Activated CD4-positive, alpha-beta T cell treated with anti-CD3 and anti-CD28 coated beads, Interleukin-2, amount 10 ng/mL, durations not matched to agents 24 days and 14 days (primary cell): Measurements from ENCODE around the gene KRT79. TPM values are rescaled to one million over a fixed set of nuclear protein-coding genes. Genes with fewer than 3 reads are reported as not detected.

Experiments
- DNase-seq: peaks from one replicate; pipeline ENCODE4 v3.0.0; 2022
- H3K27ac Mint-ChIP-seq: one replicate; pipeline ENCODE4 v1.8.0; 2022; ENCODE audit warnings: mild to moderate bottlenecking, mixed read lengths
- H3K27me3 Mint-ChIP-seq: one replicate; pipeline ENCODE4 v1.8.0; 2022; ENCODE audit warnings: mixed read lengths
- H3K36me3 Mint-ChIP-seq: one replicate; pipeline ENCODE4 v1.8.0; 2022; ENCODE audit warnings: low read depth, mild to moderate bottlenecking, mixed read lengths
- H3K4me1 Mint-ChIP-seq: one replicate; pipeline ENCODE4 v1.8.0; 2021; ENCODE audit warnings: mixed read lengths
- H3K4me3 Mint-ChIP-seq: one replicate; pipeline ENCODE4 v1.8.0; 2022; ENCODE audit warnings: mild to moderate bottlenecking, moderate library complexity, mixed read lengths
- H3K9me3 Mint-ChIP-seq: one replicate; pipeline ENCODE4 v1.8.0; 2021; ENCODE audit warnings: mixed read lengths
- intact Hi-C: fragments of 100-400 bp; cut with micrococcal nuclease; formaldehyde crosslinking; loops from one replicate; pipeline ENCODE4 v1.15.1; 2023
- total RNA-seq: library from RNA; stranded (reverse); gene quantifications from 2 replicates; pipeline ENCODE4 v1.2.3, GENCODE V29; 2022

The KRT79 gene
- total RNA-seq, 1 donor from 2014 or later, result not detected

DNA sequence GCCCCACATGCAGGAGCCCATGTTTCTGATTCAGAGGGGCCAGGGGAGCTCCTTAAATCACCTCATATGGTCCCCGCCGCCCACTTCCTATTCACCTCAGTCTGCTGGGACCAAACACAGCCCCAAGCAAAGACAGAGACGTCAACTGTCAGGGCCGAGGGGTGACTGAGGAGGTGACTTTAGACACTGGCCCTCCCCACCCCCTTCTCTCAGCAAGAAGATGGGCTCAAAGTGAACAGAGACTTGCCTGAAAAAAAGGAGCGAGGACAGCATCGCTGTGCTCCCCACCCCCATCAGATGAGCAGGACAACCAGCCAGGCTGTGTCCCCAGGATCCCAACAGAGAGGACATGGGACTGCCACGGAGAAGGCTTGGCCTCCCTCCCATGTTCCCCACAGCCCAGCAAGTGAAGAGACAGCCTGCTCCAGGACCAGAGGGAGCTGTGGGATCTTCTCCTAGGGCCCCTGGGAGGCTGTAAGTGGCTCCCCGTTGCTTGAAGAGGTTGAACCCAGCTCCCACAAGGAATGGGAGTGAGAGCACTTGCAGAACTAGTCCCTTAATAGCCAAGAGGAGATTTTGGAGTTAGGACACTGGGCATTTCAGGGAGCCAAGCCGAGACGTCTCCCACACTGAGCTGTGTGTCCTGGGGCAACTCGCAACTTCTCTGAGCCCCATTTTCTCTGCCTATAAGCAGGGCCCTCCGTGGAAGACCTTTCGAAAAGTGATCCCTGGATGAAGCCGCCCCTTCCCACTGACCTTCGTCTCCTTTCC, 1.3 kb upstream of the KRT79 start:
- intact Hi-C loops, result no loop called here

DNA sequence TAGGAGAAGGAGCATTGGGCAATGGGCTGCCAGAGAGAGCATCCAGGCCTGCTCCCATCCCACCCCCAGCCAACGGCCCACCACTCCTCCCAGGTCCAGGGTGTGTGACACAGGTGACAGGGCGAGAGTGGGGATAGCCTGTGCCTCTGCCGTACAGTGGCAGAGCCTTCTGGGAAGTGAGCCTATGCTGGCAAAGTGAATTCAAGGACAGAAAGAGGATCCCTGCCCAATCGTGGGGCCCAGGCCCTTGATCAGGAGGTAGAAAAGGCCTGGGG, 553 bp upstream of the KRT79 start:
- Mint-ChIP-seq H3K36me3 (no peaks in the 10 kb centered on the region), H3K27me3 (peaks cover 2% of the 10 kb centered on the region), H3K4me3 (no peak overlapping the region), H3K4me1 (peaks cover 26% of the 10 kb centered on the region), H3K9me3 (no peaks in the 10 kb centered on the region), H3K27ac (peak overlapping the region; percentile 17)
- DNase-seq, result no peak
- intact Hi-C loops, result no loop called here

More for the DNA sequence above, 1.3 kb upstream of the KRT79 start:
- peaks cover 2% of the 10 kb centered on the region for H3K27me3 Mint-ChIP-seq
- peaks cover 26% of the 10 kb centered on the region for H3K4me1 Mint-ChIP-seq
- peak overlapping the region; percentile 92 for H3K27ac Mint-ChIP-seq
- peak overlapping the region; percentile 53 for H3K4me3 Mint-ChIP-seq
- DNase-seq, result no peak
- no peaks in the 10 kb centered on the region for H3K36me3 Mint-ChIP-seq
- no peaks in the 10 kb centered on the region for H3K9me3 Mint-ChIP-seq

- Mint-ChIP-seq H3K4me3 (no peak overlapping the region), H3K4me1 (peaks cover 35% of the 10 kb centered on the region), H3K27ac (no peak overlapping the region), H3K9me3 (no peaks in the 10 kb centered on the region), H3K36me3 (no peaks in the 10 kb centered on the region), H3K27me3 (peaks cover 2% of the 10 kb centered on the region)
- intact Hi-C loops, result no loop called here
- DNase-seq, result no peak
Measured at GRCh38 chr12:52832985-52833905, 866 bp downstream of the KRT79 start.

DNA sequence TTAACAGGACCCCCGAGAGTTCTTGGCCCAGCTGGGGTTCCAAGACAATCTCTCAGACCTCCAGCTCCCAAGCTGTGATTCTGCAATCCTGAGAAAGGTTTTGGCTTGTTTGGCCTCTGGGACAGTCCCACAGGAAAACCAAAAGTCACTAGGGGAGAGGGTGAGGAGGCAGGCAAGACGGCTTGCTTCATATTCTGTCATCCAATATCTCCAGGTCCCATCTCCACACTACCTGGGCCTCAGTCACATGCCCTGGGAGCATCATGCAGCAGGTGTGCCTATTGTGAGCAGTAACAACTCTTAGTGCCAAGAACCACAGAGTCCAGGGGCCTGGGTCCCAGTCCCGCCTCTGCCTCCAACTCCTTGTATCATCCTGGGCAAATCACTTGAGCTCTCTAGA, 1.7 kb downstream of the KRT79 start:
- DNase-seq, result no peak
- no peaks in the 10 kb centered on the region for H3K36me3 Mint-ChIP-seq
- H3K27me3 Mint-ChIP-seq, result peaks cover 2% of the 10 kb centered on the region
- no peak overlapping the region for H3K4me3 Mint-ChIP-seq
- H3K27ac Mint-ChIP-seq, result no peak overlapping the region
- peaks cover 33% of the 10 kb centered on the region for H3K4me1 Mint-ChIP-seq
- no peaks in the 10 kb centered on the region for H3K9me3 Mint-ChIP-seq
- intact Hi-C loops, result no loop called here

DNA sequence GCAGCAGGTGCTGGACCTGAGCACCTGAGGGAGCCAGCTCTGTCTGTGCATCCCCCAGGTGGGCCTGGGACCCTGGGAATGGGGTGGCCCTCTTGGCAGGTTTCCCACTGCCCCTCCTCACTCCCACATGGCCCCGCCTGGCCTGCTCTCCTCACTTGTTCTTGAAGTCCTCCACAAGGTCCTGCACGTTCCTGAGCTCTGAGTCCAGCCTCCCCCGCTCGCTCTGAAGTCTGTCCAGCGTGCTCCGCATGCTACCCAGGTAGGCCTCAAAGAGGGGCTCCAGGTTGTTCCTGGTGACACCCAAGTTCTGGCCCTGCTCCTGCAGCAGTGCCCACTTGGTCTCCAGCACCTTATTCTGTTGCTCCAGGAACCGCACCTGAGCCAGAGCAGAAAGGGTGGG, 2.9 kb downstream of the KRT79 start:
- Mint-ChIP-seq H3K27ac (no peak overlapping the region), H3K36me3 (no peaks in the 10 kb centered on the region), H3K4me3 (no peak overlapping the region), H3K4me1 (peaks cover 22% of the 10 kb centered on the region), H3K9me3 (no peaks in the 10 kb centered on the region), H3K27me3 (peaks cover 2% of the 10 kb centered on the region)
- DNase-seq, result no peak
- intact Hi-C loops, result no loop called here

DNA sequence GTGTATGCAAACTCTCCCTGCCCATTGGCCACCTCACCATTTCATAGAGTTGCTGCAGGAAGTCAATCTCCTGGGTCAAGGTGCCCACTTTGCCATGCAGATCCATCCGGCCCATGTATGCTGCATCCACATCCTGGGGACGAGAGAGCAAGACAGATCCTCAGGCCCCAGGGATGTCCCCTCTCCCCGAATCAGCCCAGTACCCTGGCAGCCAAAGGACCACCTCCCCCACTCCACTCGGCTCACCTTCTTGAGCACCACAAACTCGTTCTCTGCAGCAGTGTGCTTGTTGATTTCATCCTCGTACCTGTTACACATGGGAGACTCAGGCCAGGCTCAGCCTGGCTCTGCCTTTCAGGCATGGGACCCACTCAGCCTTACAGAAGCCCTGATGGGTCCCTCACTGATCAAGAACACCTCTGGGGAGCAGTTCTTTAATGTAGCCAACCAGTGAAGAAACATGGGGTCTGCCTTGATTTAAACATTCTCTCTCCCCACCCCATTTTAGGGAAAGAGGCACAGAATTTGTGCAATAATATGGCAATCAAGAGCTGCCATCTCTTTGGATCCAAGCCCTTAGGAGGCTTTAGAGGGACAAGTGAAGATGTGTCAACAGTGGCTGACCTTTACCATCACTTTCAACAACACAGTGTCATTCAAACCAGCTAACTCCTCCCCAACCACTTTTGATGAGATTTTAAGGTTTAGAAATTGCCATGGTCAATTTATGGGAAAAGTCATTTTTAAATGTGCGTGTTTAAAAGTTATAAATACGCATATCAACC, 3.9 kb downstream of the KRT79 start:
- Mint-ChIP-seq H3K36me3 (no peaks in the 10 kb centered on the region), H3K4me1 (peaks cover 11% of the 10 kb centered on the region), H3K27ac (no peak overlapping the region), H3K9me3 (no peaks in the 10 kb centered on the region), H3K4me3 (no peak overlapping the region), H3K27me3 (peaks cover 2% of the 10 kb centered on the region)
- no peak for DNase-seq
- intact Hi-C loops, result no loop called here

DNA sequence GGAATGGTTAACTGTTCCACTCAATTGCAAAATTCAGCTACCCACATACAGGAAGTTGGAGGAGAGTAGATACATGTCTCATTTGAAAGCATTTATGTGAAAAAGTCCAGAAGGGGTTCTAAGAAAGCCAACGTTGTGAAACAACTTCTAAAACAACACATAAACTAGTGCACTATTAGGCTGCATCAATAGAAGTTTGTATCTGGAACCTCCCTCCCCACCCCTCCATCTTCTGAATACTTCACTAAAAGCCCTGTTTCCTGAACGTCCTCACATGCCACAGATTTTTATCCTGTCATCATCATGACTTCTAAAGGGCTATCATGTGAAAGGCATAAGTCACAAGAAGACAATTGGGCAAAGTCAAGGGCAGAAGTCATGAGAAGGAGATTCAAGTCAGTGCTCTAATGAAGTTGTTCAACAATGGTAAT, 5.5 kb downstream of the KRT79 start:
- Mint-ChIP-seq H3K4me3 (no peak overlapping the region), H3K27ac (no peak overlapping the region), H3K9me3 (no peaks in the 10 kb centered on the region), H3K27me3 (peaks cover 2% of the 10 kb centered on the region), H3K4me1 (peaks cover 10% of the 10 kb centered on the region), H3K36me3 (no peaks in the 10 kb centered on the region)
- intact Hi-C loops, result no loop called here
- no peak for DNase-seq

DNA sequence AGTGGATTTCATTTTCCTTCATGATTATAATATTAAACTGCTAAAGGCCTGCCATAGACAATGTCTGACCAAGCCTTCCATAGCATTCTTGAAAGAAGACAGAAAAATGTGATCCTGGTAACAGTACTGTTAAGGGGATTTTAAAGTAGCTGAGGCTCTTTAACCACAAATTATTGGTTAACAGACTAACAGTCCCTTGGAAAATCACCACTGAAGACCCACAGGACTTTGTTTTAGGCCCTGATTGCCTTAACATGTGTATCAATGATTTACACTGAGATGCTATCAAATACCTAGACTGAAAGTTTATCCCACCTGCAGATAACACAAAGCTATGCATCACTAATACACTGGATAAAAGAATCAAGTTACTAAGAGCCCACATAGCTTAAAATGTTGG, 6.0 kb downstream of the KRT79 start:
- peaks cover 10% of the 10 kb centered on the region for H3K4me1 Mint-ChIP-seq
- no peaks in the 10 kb centered on the region for H3K9me3 Mint-ChIP-seq
- peaks cover 2% of the 10 kb centered on the region for H3K27me3 Mint-ChIP-seq
- intact Hi-C loops, result no loop called here
- no peak overlapping the region for H3K4me3 Mint-ChIP-seq
- H3K27ac Mint-ChIP-seq, result no peak overlapping the region
- no peak for DNase-seq
- H3K36me3 Mint-ChIP-seq, result no peaks in the 10 kb centered on the region

- intact Hi-C loops, result no loop called here
- Mint-ChIP-seq H3K36me3 (no peaks in the 10 kb centered on the region), H3K9me3 (no peaks in the 10 kb centered on the region), H3K4me3 (no peak overlapping the region), H3K4me1 (peaks cover 10% of the 10 kb centered on the region), H3K27ac (no peak overlapping the region), H3K27me3 (peaks cover 4% of the 10 kb centered on the region)
- DNase-seq, result no peak
Measured at GRCh38 chr12:52827499-52828090, 6.5 kb downstream of the KRT79 start.

DNA sequence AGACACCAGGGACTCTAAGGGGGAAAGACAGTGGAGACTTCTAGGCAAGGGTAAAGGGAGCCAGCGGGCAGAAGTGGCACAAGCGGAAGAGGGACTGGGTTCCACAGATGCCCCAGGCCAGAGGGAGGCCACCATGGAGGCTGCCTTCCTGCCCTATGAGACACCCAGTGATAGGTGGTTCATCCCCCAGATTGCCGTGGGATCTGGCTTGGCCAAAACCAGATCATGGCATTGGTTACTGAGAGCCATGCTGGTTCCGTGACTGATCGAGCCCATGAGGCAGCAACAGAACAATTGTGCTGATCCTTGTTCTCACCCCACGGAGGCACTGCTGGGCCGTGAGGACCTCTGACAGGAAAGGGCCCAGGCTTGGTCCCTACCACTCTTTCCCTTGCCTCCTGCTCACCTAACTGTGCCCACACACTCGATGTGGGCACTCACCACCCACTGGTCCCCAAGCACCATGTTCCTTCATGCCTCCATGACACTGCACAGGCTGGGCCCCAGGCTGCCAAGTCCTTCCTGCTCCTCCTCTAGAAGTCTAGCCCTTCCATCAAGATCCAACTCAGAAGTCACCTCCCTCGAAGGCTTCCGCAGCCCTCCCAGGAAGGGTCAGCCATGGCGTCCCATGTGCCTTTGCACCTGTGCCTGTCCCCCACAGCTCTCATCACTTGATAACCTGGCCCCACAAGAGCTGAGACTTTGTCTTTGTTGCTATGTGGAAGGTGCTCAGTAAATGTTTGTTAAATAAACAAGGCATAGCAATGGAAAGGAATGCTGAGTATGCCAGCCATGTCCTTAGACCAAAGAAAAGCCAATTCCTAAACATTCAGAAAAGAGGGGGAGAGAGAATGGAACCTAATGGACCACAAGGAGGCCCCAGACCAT, 7.3 kb downstream of the KRT79 start:
- Mint-ChIP-seq H3K4me3 (no peak overlapping the region), H3K27me3 (peaks cover 4% of the 10 kb centered on the region), H3K9me3 (no peaks in the 10 kb centered on the region), H3K36me3 (no peaks in the 10 kb centered on the region), H3K27ac (no peak overlapping the region), H3K4me1 (peaks cover 10% of the 10 kb centered on the region)
- DNase-seq, result no peak
- intact Hi-C loops, result no loop called here

GRCh38 chr12:52825961-52826360, 8.2 kb downstream of the KRT79 start:
- no peaks in the 10 kb centered on the region for H3K36me3 Mint-ChIP-seq
- DNase-seq, result no peak
- peaks cover 4% of the 10 kb centered on the region for H3K27me3 Mint-ChIP-seq
- no peak overlapping the region for H3K4me3 Mint-ChIP-seq
- intact Hi-C loops, result no loop called here
- no peaks in the 10 kb centered on the region for H3K9me3 Mint-ChIP-seq
- H3K27ac Mint-ChIP-seq, result no peak overlapping the region
- H3K4me1 Mint-ChIP-seq, result peaks cover 10% of the 10 kb centered on the region

DNA sequence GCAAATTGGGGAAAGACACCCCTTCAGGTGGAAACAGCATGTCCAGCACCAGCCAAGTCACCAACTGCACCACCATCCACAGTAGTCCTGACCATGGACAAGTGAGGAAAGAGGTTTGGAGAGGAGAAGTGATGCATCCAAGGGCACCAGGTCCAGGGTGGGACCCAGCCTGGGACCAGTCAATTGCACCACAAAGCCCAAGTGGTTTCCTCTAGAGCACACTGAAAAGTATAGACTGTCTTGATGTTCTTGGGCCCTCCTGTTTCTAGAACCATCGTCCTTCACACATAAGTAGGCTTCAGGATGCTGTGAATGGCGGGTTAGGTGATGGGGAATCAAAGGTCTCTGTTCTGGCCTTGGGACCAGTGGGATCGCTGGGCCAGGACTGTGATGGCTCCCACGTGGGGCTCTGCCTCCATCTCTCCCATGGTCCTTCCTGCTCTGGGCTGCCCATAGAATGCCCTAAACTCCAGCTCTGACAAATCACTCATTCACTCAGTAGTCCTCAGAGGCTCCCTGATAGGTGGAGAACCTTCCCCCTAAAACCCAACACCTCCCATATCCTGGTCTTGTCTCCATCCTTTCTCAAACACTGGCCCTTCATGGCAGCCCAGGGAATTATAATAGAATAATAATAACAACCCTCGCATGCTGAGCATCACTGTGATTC, 9.2 kb downstream of the KRT79 start:
- no peak overlapping the region for H3K27ac Mint-ChIP-seq
- no peaks in the 10 kb centered on the region for H3K36me3 Mint-ChIP-seq
- peaks cover 3% of the 10 kb centered on the region for H3K27me3 Mint-ChIP-seq
- DNase-seq, result no peak
- H3K9me3 Mint-ChIP-seq, result no peaks in the 10 kb centered on the region
- H3K4me1 Mint-ChIP-seq, result peaks cover 10% of the 10 kb centered on the region
- no peak overlapping the region for H3K4me3 Mint-ChIP-seq
- intact Hi-C loops, result no loop called here
